NOMO-1 treated with dmso at 0.1 percent for 144 hours (cell line): ENCODE results near the gene LRRC14B.
"Not testable (repeated sequence)": the region's sequence is repeated elsewhere in the genome, so short reads cannot be mapped to it uniquely, and the experiment has no call there.

Experiments used
- DNase-seq: peaks from one replicate; lab custom pipeline; 2025; ENCODE audit not compliant: unreplicated experiment; lab: John Stamatoyannopoulos, UW

The LRRC14B gene

GRCh38 chr5:159448-160172, 31.7 kb upstream of the LRRC14B start:
- no peak for DNase-seq

- DNase-seq, result no peak
These were observed 31.2 kb upstream of the LRRC14B start for GRCh38 chr5:160173-160510.

GRCh38 chr5:160921-161802, 30.1 kb upstream of the LRRC14B start:
- no peak for DNase-seq

GRCh38 chr5:161803-162110, 29.5 kb upstream of the LRRC14B start:
- no peak for DNase-seq

GRCh38 chr5:162190-162564, 29.1 kb upstream of the LRRC14B start:
- DNase-seq, result no peak

- no peak for DNase-seq
These were observed 28.5 kb upstream of the LRRC14B start for GRCh38 chr5:162565-163337.

- DNase-seq, result no peak
These were observed 28.0 kb upstream of the LRRC14B start for GRCh38 chr5:163338-163620.

GRCh38 chr5:163841-164240, 27.5 kb upstream of the LRRC14B start:
- no peak for DNase-seq

GRCh38 chr5:164244-164643, 27.1 kb upstream of the LRRC14B start:
- DNase-seq, result no peak

- not testable (repeated sequence) for DNase-seq
These were observed 26.5 kb upstream of the LRRC14B start for GRCh38 chr5:164783-165182.

GRCh38 chr5:166441-167372, 24.6 kb upstream of the LRRC14B start:
- no peak for DNase-seq

GRCh38 chr5:167511-167910, 23.8 kb upstream of the LRRC14B start:
- no peak for DNase-seq

GRCh38 chr5:167982-168660, 23.2 kb upstream of the LRRC14B start:
- no peak for DNase-seq

GRCh38 chr5:169071-169727, 22.1 kb upstream of the LRRC14B start:
- DNase-seq, result no peak

- no peak for DNase-seq
These were observed 21.6 kb upstream of the LRRC14B start for GRCh38 chr5:169728-170094.

- no peak for DNase-seq
These were observed 20.1 kb upstream of the LRRC14B start for GRCh38 chr5:170971-171800.

GRCh38 chr5:171801-172331, 19.4 kb upstream of the LRRC14B start:
- no peak for DNase-seq

GRCh38 chr5:172421-172820, 18.9 kb upstream of the LRRC14B start:
- DNase-seq, result no peak

- DNase-seq, result no peak
These were observed 18.4 kb upstream of the LRRC14B start for GRCh38 chr5:172841-173251.
